ENCODE measurements around the gene PLN. TPM values are rescaled to one million over a fixed set of nuclear protein-coding genes. Genes with fewer than 3 reads are reported as not detected.

Gene PLN
- polyA plus RNA-seq, 1 donor (not counting 4 experiments of a cell fraction or from before 2014, with no cell fraction given) = not detected

- TF ChIP-seq EZH2 (IDR thresholded peaks at IDR 0.05; ENCODE audit: low read length) (no peak), CTCF (optimal IDR thresholded peaks at IDR 0.05 in 1 of 3, IDR thresholded peaks at IDR 0.05 in 1 of 3, conservative IDR thresholded peaks at IDR 0.05 in 1 of 3; ENCODE audit: extremely low read depth in 1 of 3, insufficient read depth in 2 of 3, low read length in 3 of 3) (no peak)
- no peaks in the 10 kb centered on the region for H3K27me3 ChIP-seq (ENCODE audit: control insufficient read depth, extremely low read depth, insufficient read depth, low read length)
- H3K9me1 ChIP-seq (ENCODE audit: control insufficient read depth, extremely low read depth, insufficient read depth, low read length) = no peaks in the 10 kb centered on the region
- no peak overlapping the region for H3K4me3 ChIP-seq (ENCODE audit: control insufficient read depth in 2 of 3, extremely low read depth in 1 of 3, insufficient read depth in 2 of 3, low read depth in 1 of 3, low read length in 3 of 3)
- DNase-seq (ENCODE audit: low read depth, low spot score) (no peak), FAIRE-seq (no peak)
- no peak overlapping the region for H2AFZ ChIP-seq (ENCODE audit: control insufficient read depth, low read length)
- no peaks in the 10 kb centered on the region for H3K9me3 ChIP-seq (ENCODE audit: control insufficient read depth, low read depth, low read length)
- no peak overlapping the region for H3K9ac ChIP-seq (ENCODE audit: control insufficient read depth, extremely low read depth, insufficient read depth, low read length)
- H3K36me3 ChIP-seq (ENCODE audit: control insufficient read depth in 2 of 2, extremely low read depth in 1 of 2, insufficient read depth in 2 of 2, low read length in 2 of 2) = peaks cover 0 to 2% of the 10 kb centered on the region in 2 experiments
- no peak overlapping the region for H3K27ac ChIP-seq (ENCODE audit: control insufficient read depth, insufficient read depth, low read length)
- dilution Hi-C loops (cut with MboI; ENCODE audit: extremely low pct_ligation_motif_present, low sequenced_read_pairs) = no loop called here
- no peaks in the 10 kb centered on the region for H3K4me1 ChIP-seq (ENCODE audit: control insufficient read depth, extremely low read depth, insufficient read depth, low read length)
- no peaks in the 10 kb centered on the region for H3K79me2 ChIP-seq (ENCODE audit: control insufficient read depth, insufficient read depth, low read length)
- H3K4me2 ChIP-seq (ENCODE audit: control insufficient read depth, extremely low read depth, insufficient read depth, low read depth, low read length) = no peak overlapping the region
- no peaks in the 10 kb centered on the region for H4K20me1 ChIP-seq (ENCODE audit: control insufficient read depth, extremely low read depth, insufficient read depth, low read length)
Observed at GRCh38 chr6:118524686-118525085, 23.4 kb upstream of the PLN start.

- Histone ChIP-seq H3K36me3 (ENCODE audit: control insufficient read depth in 2 of 2, extremely low read depth in 1 of 2, insufficient read depth in 2 of 2, low read length in 2 of 2) (peaks cover 0 to 2% of the 10 kb centered on the region in 2 experiments), H3K4me1 (ENCODE audit: control insufficient read depth, extremely low read depth, insufficient read depth, low read length) (no peaks in the 10 kb centered on the region), H2AFZ (ENCODE audit: control insufficient read depth, low read length) (no peak overlapping the region), H3K9ac (ENCODE audit: control insufficient read depth, extremely low read depth, insufficient read depth, low read length) (no peak overlapping the region), H3K27ac (ENCODE audit: control insufficient read depth, insufficient read depth, low read length) (no peak overlapping the region), H3K9me3 (ENCODE audit: control insufficient read depth, low read depth, low read length) (no peaks in the 10 kb centered on the region), H3K9me1 (ENCODE audit: control insufficient read depth, extremely low read depth, insufficient read depth, low read length) (no peaks in the 10 kb centered on the region), H3K27me3 (ENCODE audit: control insufficient read depth, extremely low read depth, insufficient read depth, low read length) (no peaks in the 10 kb centered on the region), H3K79me2 (ENCODE audit: control insufficient read depth, insufficient read depth, low read length) (peaks cover 2% of the 10 kb centered on the region), H3K4me2 (ENCODE audit: control insufficient read depth, extremely low read depth, insufficient read depth, low read depth, low read length) (no peak overlapping the region), H4K20me1 (ENCODE audit: control insufficient read depth, extremely low read depth, insufficient read depth, low read length) (no peaks in the 10 kb centered on the region), H3K4me3 (ENCODE audit: control insufficient read depth in 2 of 3, extremely low read depth in 1 of 3, insufficient read depth in 2 of 3, low read depth in 1 of 3, low read length in 3 of 3) (no peak overlapping the region)
- FAIRE-seq (no peak), DNase-seq (ENCODE audit: low read depth, low spot score) (no peak)
- TF ChIP-seq CTCF (optimal IDR thresholded peaks at IDR 0.05 in 1 of 3, IDR thresholded peaks at IDR 0.05 in 1 of 3, conservative IDR thresholded peaks at IDR 0.05 in 1 of 3; ENCODE audit: extremely low read depth in 1 of 3, insufficient read depth in 2 of 3, low read length in 3 of 3) = no peak
- no peak for TF ChIP-seq EZH2 (IDR thresholded peaks at IDR 0.05; ENCODE audit: low read length)
- dilution Hi-C loops (cut with MboI; ENCODE audit: extremely low pct_ligation_motif_present, low sequenced_read_pairs) = no loop called here
Observed at GRCh38 chr6:118525913-118526780, 21.9 kb upstream of the PLN start.
